AML-193 (cell line): Measurements from ENCODE around the gene TCEANC2.
A peak's percentile ranks its signal among the peaks of the same experiment; 100 is the strongest.

Source experiments
- DNase-seq, 2 experiments: peaks; one replicate each; lab custom pipeline; 2025; lab: John Stamatoyannopoulos, UW

The TCEANC2 gene

GRCh38 chr1:54114001-54114400 lies 60.6 kb downstream of the TCEANC2 start:
- DNase-seq, result no peak

DNA sequence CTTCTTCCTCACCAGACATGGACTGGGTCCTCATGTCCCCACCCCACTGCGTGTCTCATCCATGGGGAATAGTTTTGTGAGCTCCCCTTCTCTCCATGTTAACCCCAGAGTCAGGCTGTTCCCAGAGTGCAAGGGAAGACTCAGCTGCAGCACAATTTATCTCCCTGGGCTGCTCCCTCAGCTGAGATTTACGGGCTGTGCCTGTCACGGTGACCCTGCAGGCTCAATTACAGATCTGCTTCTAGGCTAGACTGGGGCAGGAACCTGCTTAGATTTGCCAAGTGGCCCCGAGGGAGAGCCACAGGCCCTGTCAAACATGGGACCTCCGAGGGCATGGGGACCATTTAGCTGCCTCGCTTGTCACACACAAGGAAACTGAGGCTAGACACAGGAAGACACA lies 61.5 kb downstream of the TCEANC2 start:
- no peak for DNase-seq

- DNase-seq, result no peak
These were observed 62.1 kb downstream of the TCEANC2 start for GRCh38 chr1:54115520-54115919.

DNA sequence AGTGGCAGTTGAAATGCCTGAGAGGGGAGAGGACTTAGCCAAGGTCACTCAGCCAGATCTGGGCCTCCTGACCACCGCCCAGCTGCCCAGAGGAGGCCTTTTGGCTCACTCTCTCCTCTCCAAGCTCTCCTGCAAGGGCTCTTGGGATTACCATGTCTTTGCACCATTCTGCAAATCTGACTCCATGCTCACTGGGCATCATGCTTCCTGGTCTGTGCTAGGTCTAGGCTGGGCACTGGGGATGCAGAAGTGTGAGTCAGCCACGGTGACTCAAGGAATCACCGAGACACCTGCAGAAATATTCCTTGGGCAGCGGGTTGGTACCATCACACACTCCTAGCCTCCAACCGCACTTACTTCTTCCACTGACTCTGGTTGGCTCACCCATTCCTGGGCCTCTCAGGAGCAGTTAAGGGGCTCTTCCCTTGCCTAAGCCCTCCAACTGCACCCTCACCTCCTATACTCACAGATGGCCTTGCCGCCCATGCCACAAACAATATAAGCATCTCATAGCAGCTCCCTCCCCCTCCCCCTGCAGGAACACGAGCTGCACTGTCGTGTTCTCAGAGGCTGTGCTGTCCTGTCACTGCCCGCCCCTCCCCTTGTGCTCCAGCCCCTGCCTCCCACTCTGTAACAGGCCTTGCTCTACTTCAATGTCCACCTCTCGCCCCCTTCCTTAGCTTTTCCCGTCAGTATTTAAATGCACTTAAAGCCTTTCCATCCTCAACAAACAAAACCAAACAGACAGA lies 64.6 kb downstream of the TCEANC2 start:
- DNase-seq, result no peak

- no peak for DNase-seq
These were observed 65.3 kb downstream of the TCEANC2 start for GRCh38 chr1:54118704-54119103.

- no peak for DNase-seq
These were observed 66.8 kb downstream of the TCEANC2 start for GRCh38 chr1:54120018-54120697.

DNA sequence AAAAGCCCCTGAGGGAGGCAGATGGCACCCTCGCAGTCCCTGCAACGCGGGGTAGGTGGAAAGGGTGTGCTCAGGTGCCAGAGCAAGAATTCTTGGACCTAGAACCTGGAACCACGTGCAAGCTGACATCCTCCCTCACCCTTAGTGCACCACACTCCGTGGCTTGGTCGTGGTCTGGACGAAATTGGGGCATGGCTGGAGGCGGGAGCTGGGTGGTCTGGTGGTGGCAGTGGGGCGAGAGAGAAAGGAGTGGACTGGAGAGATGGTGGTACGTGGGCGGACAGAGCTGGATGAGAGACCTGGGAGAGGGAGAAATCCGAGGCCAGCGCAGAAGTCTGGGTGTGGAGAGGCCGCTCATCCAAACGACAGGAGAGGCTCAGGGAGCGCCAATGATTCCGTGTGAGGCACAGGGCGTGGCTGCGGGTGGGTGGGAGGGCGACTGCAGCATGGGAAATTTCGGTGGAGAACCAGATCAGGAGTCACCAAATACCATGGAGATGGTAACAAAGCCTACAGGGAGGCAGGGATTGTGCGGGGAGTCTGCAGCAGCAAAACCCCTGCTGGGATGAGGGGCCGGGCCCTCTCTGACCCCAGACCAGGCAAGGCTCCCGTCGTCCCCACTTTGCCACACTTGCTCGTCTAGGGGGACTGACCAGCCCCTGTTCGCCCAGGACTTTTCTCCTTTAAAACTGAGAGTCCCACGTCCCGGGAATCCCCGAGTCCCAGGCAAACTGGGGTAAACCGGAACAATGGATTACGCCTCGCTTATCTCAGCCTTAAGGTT lies 67.5 kb downstream of the TCEANC2 start:
- DNase-seq, result no peak

DNA sequence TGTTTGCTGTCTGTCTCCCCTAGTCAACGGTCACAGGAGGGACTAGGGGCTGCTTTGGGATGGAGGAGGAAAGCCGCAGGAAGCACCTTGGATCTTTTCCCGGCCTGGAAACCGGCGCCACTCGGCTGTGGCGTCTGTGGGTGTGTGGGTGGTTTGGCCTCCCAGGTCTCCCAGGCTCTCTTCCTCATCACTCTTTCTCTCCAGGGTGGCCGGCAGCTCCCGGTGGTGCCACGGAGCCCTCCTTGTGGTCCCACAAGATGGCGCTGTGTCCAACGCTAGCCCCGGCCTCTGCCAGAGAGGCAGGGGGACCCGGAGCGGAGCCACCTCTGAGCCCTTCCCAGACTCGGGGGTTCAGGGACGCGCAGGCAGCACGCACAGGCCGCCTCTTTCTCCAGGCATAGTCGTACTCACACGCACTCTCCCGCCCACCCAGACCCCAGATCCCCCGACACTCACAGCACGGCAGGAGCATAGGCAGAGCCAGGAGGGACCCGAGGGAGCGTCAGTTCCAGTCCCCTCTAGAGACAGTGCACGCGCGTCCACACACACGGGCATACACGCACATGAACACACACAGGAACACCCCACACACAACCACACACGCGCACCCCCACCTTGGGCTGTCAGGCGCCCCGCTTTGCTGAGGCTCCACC lies 68.2 kb downstream of the TCEANC2 start:
- DNase-seq, result peak; percentile 27 to 37

DNA sequence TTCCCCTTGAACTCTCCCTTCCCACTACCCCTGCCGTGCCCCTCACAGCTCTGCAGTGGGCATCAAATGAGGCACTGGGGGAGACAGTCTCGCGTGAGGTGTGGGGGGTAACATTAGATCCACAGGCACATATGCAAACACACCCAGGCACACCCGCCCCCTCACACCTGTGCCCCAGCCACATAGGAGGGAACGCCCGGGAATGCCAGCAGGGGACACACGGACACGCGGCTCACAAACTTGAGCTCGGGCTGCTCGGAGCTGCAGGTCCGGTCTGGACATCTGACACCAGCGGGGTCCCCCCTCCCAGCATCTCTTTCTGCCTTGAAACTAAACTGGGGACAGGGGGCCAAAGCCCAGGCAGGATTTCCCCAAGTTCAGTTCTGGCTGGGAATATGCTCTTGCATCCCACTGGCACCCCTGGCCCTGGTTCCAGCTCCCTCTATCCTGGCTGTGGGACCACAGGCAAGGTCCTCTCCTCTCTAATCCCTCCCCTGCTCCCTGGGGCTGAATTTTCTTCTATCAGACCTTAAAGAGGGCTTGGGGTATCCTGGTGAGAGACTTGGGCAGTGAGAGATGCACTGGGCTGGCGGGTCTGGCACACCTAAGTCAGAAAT lies 68.8 kb downstream of the TCEANC2 start:
- no peak for DNase-seq

DNA sequence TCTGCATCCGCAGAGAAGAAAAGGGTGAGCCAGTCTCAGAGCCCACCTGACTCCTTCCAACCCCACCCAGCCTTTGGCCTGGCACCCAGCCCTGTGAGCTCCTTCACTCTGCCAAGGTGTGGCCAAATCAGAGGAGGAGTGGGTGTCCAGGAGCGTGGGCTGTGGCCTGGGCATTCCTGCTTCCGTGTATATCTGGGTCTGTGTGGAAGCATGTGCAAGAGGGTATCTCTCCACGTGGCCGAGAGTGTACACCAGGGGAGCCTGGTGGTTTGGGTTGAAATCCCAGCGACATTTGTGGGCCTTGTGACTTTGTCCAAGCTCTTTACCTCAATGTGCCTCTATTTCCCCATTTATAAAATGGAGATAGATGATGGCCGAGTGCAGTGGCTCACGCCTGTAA lies 69.6 kb downstream of the TCEANC2 start:
- DNase-seq, result no peak

DNA sequence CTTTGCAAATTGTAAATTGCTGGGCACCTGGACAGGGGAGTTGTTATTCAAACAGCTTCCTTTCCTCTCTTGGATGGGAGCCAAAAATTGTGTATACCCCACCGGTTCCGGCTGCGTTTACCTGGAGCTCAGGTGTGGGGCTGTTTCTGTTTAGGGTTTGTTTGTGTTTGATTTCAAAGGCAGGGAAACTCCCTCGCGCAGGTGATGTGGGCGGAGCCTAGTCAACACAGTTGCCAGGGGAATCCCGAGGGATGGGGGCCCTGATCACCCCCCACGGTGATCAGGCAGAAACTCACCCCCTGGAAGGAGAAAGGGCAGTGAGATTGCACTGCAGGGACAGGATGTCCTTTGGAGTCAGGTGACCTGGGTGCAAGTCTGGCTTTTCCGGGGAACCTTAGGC lies 71.1 kb downstream of the TCEANC2 start:
- DNase-seq, result no peak

- DNase-seq, result no peak
These were observed 71.5 kb downstream of the TCEANC2 start for GRCh38 chr1:54124906-54125305.

GRCh38 chr1:54125386-54126070 lies 72.1 kb downstream of the TCEANC2 start:
- DNase-seq, result no peak

GRCh38 chr1:54126271-54126815 lies 72.9 kb downstream of the TCEANC2 start:
- no peak for DNase-seq

DNA sequence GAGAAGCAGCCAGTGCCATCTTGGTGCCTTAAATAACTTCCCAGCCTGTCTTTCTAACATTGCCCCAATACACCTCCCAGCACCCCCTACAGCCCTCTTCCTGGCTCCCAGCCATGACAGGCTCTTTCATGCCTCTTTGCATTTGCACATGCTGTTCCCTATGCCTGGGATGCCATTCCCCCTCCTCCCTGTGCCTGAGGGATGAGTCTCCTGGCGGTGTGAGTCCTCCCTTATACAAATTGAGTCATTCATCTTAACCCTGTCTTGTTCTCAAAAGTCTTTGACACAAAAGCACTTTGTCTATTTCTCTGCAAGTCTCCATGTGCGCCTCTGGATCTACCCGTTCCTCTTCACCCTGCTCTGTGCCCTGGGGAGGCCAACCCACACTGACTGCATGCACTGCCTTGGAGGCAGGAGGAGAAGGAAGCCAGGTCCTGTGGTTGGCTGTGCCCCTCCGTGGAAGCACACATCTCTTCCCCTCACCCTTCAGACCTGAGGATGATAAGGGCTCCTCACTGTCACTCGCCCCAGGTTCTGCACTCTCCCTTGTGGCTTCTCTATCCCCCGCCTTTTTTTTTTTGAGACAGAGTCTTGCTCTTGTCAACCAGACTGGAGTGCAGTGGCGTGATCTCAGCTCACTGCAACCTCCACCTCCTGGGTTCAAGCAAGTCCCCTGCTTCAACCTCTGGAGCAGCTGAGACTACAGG lies 74.3 kb downstream of the TCEANC2 start:
- DNase-seq, result no peak

DNA sequence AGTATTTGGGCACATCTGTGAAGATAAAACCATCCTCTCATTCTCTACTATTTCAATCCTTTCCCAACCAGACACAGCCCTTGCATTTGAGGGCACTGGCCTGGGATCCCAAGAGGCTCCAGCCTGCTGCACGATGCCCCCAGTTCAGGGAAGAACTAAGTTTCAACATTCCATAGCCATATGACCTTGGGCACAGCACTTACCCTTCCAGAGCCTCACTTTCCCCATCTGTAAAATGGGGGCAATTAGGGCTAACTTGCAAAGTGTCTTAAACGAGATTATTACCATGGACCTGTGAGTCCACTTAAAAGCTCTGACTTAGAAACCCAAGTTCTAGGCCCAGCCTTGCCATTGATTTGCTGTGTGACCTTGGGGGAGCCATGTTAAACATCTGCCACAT lies 76.5 kb downstream of the TCEANC2 start:
- no peak for DNase-seq

GRCh38 chr1:54131419-54131818 lies 78.0 kb downstream of the TCEANC2 start:
- DNase-seq, result no peak

DNA sequence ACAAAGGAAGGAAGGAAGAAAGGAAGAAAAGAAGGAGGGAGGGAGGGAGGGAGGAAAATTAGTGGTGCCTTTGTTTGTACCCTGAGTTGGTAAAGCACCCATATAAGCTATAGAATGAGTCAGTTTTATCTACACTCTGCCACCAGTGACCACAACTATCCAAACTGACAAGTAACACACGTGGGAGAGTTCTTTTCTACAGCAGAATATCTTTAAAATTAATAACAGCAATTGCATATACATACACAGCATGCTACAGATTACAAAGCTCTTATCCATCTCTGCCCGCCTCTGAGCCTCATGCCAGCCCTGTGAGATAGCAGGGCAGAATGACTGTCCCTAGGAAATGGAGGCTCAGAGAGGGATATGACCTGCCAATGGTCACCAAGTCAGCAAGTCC lies 79.1 kb downstream of the TCEANC2 start:
- DNase-seq, result no peak

GRCh38 chr1:54134295-54134694 lies 80.9 kb downstream of the TCEANC2 start:
- DNase-seq, result no peak

DNA sequence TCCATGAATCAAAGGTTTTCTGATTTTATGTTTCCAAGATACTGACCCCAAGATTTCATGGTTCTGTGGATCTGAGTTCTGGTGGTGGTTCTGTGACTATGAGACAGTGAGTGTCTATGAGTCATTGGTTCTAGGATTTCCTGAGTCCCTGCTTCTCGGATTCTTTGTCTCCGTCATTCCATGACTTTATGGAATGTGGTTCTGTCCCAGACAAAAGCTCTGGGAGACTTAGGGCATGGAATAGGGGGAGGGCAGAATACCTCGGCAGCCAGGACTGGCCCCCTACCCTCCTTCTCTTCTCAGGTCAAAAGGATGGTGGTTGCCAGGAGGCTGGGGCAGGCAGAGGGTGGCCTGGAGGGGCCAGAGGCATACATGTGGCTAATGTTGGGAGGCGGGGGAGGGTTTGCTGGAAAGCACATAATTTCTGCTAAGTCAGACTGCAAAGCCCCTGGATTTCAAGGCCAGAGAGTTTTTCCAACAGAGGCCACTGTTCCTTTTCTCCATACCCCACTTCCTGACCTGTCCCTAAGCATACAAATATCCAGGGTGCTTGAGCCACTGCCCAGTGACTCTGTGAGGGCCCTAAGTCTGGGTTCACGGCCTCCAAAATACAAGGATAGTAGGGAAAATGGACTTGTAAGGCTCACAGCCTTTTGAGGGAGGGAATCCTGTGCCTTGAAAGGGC lies 82.2 kb downstream of the TCEANC2 start:
- DNase-seq, result no peak
